BJ (cell line): Measurements from ENCODE around the gene RAET1L. TPM values are rescaled to one million over a fixed set of nuclear protein-coding genes. Genes with fewer than 3 reads are reported as not detected.
"Not testable (repeated sequence)": the region's sequence is repeated elsewhere in the genome, so short reads cannot be mapped to it uniquely, and the experiment has no call there.

Source experiments
- CTCF ChIA-PET: fragments of 350-600 bp; formaldehyde crosslinking; extraction: SDS; loops from one replicate; lab custom pipeline; 2021; ENCODE audit warnings: antibody characterized with exemption, inconsistent platforms; lab: Yijun Ruan, JAX
- POLR2A ChIA-PET: fragments of 300-600 bp; sonication (Branson Sonifier 250); formaldehyde crosslinking; extraction: SDS; loops from one replicate; lab custom pipeline; 2021; ENCODE audit warnings: antibody characterized with exemption; lab: Charles Lee
- DNase-seq: peaks from one replicate; pipeline ENCODE4 v3.0.0-alpha.2; 2011; ENCODE audit warnings: low read depth
- H3K27me3 ChIP-seq: 2 replicates; pipeline ENCODE4 v1.6.0; 2011; ENCODE audit warnings: low read length; ENCODE audit not compliant: control insufficient read depth, insufficient read depth
- H3K36me3 ChIP-seq: 2 replicates; pipeline ENCODE4 v1.5.1; 2011; ENCODE audit warnings: low read length; ENCODE audit not compliant: control insufficient read depth, insufficient read depth
- H3K4me3 ChIP-seq: 2 replicates; pipeline ENCODE4 v1.5.1; 2011; ENCODE audit warnings: low read depth, mild to moderate bottlenecking, control low read depth, low read length
- polyA plus RNA-seq: library from polyadenylated mRNA; depleted of rRNA; stranded (reverse); fragments of >200 nt; gene quantifications from 2 replicates; pipeline ENCODE4 v1.2.3, GENCODE V29; 2011
- TF ChIP-seq, protein P1 (sequence below): IDR thresholded peaks from 2 replicates; pipeline ENCODE4 v1.5.1; 2011; ENCODE audit warnings: low read depth, mild to moderate bottlenecking, control low read depth, inconsistent platforms, low read length, moderate library complexity; ENCODE audit not compliant: insufficient read depth

RAET1L gene
- polyA plus RNA-seq, 1 experiment: not detected

DNA sequence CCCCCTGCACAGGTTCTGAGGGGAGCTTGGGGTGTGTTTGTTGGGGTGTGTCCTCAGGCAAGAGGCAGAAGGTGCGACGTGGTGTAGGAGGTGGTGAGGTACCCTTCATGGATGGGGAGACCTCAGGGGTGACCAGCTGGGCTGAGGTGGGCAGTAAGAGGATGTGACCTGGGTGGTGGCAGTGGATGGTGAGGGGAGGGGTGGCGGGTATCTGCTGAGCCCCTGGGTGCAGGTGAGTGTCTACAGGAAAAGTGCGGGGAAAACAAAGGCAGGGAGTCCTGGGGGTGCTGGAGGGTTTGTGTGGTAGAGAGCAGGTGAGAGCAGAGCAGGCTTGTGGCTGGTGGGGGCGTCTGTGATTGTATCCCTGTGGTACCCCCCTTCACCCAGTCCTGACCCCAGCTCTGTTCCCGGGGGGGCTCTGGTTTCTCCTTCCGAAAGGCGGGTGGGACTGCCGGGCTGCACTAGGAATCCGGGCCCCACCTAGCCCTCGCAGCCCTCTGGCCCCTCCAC, 631 bp downstream of the RAET1L start:
- Histone ChIP-seq H3K27me3 (peaks cover 20% of the 10 kb centered on the region), H3K36me3 (no peaks in the 10 kb centered on the region), H3K4me3 (no peak overlapping the region)
- DNase-seq: no peak
- TF ChIP-seq, protein P1, sequence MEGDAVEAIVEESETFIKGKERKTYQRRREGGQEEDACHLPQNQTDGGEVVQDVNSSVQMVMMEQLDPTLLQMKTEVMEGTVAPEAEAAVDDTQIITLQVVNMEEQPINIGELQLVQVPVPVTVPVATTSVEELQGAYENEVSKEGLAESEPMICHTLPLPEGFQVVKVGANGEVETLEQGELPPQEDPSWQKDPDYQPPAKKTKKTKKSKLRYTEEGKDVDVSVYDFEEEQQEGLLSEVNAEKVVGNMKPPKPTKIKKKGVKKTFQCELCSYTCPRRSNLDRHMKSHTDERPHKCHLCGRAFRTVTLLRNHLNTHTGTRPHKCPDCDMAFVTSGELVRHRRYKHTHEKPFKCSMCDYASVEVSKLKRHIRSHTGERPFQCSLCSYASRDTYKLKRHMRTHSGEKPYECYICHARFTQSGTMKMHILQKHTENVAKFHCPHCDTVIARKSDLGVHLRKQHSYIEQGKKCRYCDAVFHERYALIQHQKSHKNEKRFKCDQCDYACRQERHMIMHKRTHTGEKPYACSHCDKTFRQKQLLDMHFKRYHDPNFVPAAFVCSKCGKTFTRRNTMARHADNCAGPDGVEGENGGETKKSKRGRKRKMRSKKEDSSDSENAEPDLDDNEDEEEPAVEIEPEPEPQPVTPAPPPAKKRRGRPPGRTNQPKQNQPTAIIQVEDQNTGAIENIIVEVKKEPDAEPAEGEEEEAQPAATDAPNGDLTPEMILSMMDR: no peak
- ChIA-PET POLR2A (no interaction called here), CTCF (interaction anchor here (1.3 kb wide), 1 partner anchor 8 kb away, joined by 5 read pairs; no protein-coding TSS in a partner anchor)

DNA sequence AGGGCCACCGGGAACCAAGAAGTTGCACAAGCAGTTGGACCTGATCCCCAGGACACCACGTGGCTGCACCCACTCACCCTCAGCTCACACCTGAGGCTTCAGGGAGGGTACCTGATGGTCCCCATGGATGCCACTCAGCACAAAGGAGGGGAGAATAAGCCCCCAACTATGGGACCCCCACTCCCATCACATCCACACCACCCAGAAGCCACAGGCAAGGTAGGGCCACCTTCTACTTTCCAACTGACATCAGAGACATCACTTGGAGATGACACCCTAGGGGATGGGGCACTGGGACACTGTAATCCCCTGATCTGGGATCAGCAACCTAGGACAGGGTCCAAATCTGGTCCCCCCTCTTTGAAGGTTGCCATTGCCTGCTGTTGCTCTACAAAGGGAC, 1.3 kb downstream of the RAET1L start:
- CTCF ChIA-PET, POLR2A ChIA-PET, H3K36me3 ChIP-seq, H3K4me3 ChIP-seq, DNase-seq: not testable (repeated sequence)
- peaks cover 23% of the 10 kb centered on the region for H3K27me3 ChIP-seq

DNA sequence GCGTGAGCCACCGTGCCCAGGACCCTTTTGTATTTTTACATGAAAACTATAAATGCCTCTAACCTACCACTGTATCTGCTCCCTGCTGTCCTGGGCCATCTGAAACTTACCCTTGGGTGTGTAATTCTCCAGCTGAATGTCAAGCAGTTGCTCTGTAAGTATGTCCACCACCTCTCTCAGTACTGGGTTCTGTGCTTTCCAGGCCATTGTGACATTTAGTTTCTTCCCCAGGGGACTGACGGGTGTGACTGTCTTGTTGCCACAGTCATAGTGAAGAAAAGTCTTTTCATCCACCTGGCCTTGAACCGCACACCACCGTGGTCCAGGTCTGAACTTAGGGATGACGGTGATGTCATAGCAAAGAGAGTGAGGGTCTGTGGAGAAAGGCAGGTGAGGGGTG, 3.5 kb downstream of the RAET1L start:
- POLR2A ChIA-PET, DNase-seq, H3K36me3 ChIP-seq, CTCF ChIA-PET, H3K4me3 ChIP-seq: not testable (repeated sequence)
- H3K27me3 ChIP-seq: peaks cover 15% of the 10 kb centered on the region

DNA sequence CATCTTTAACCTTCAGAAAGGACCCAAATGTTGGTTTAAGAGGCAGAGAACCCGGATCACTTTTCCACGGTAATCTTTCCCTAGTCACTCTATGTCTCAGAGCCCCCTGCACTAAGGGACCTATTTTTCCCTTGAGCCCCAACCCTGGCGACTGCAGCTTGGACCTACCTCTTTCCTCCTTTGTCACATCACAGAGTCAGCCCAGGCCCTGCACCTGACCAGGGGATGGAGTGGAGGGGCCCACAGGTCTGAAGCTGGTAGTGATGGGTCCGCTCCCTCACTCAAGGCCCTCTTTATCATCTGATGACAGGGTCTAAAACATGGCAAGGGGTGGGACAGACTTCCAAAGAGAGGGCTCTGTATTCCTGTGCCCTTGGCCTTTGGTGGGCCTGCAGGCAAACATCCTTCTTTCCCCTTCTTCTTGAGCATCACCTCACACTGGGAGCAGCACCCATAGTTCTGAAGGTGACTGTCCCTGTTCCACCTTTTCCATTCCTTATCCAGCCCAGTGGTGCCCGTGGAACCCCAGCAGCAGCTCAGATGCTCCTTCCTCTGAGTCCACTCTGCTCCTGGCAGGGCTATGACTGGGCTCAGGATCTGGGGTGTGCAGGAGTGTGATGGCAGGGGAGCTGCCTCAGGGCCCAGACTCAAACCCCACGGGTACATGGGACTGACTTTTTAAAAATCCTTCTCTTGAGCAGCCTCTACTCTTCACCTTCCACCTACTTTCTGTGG, 6.3 kb downstream of the RAET1L start:
- DNase-seq: no peak
- POLR2A ChIA-PET: no interaction called here
- TF ChIP-seq, protein P1: no peak
- CTCF ChIA-PET: no interaction called here
- H3K36me3 ChIP-seq: no peaks in the 10 kb centered on the region
- H3K27me3 ChIP-seq: peaks cover 22% of the 10 kb centered on the region
- H3K4me3 ChIP-seq: no peak overlapping the region

DNA sequence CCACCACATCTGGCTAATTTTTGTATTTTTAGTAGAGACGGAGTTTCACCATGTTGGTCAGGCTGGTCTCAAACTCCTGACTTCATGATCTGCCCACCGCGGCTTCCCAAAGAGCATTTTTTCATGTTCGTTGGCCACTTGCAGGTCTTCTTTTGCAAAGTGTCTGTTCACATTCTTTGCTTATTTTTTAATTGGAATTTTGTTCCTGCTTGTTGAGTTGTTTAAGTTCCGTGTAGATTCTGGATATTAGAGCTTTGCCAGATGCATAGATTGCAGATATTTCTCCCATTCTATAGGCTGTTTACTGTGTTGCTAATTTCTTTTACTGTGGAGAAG, 8.2 kb downstream of the RAET1L start:
- CTCF ChIA-PET: interaction anchor here (0.7 to 2.1 kb wide), 19 partner anchors 8 to 378 kb away, joined by 3 to 24 read pairs (median 4); partner anchors contain the start of gene RAET1L
- TF ChIP-seq, protein P1: peak; percentile 5; the same call in 1 of the 2 replicates
- DNase-seq, H3K4me3 ChIP-seq, H3K36me3 ChIP-seq, POLR2A ChIA-PET: not testable (repeated sequence)
- peaks cover 29% of the 10 kb centered on the region for H3K27me3 ChIP-seq

DNA sequence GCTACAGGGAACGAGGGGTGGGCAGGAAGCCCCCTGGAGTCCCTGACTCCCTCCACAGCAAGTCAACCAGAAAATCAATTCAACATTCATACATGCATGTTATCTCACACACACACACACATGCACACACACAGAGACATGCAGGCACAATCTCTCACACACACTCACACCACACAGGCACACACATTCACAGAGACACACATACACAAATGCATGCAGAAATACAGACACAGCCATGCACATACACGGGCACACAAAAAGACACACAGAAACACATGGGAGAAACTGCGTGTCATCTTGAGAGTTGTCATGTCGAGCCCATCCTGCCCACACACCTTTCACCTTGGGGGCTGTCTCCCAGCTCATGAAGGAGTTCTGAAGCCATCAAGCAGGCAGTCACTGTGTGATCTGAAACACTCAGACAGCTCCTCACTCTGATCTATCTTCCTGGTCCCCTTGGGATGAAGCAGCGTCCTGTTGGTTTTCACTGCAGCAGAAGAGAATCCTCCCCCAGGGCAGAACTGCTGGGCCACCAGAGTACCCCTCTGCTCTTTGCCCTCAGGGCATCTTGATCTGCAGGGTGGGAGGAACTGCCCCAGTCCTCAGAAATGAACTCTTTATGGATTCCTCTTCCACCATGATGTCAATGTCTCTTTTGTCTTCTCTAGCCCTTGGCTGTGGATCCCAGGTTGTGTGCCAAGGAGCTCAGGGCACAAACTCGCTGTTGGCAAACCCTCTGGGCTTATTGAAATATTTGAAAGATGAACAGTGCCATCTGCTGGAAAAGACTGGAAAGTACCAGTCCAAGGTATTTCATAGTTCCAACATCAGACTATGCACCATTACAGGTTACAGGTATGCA, 8.8 kb downstream of the RAET1L start:
- CTCF ChIA-PET: interaction anchor here (0.6 to 2.1 kb wide), 23 partner anchors 8 to 379 kb away, joined by 3 to 24 read pairs (median 4); partner anchors contain the start of gene RAET1L
- Histone ChIP-seq H3K36me3 (no peaks in the 10 kb centered on the region), H3K27me3 (peaks cover 32% of the 10 kb centered on the region), H3K4me3 (no peak overlapping the region)
- POLR2A ChIA-PET: no interaction called here
- TF ChIP-seq, protein P1: peak; percentile 45
- DNase-seq: no peak

DNA sequence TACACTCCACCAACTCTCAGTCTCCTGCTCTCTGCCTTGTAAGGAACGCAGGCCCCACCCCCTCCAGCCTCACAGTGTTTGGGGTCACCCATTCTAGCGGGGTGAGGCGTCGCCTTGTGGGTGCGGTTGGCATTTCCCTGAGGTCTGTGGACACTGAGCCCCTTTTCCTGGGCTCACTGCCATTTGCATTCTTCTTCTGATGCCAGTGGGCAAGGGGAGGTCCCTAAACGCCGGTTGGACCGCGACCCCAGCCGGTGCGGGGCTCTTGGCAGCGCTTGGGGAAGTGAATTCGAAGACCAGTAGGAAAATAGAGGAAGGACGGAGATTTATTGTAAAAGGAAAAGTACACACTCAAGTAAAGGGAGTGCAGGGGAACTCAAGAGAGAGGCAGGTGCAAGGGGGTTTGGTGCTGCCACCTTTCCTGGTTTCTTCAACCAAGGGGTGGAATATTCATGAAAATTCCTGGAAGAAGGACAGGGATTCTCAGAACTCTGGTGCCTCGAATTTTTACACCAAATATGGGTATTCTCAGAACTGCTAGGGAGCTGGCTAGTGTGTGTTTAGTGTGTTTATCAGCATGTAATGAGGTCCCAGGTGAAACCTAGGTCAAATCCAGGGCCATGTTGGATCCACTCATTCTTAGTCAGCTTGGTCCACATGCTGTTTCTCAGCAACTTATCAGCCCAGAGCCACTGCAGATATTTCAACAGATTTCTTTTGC, 9.9 kb downstream of the RAET1L start:
- H3K36me3 ChIP-seq, POLR2A ChIA-PET, H3K4me3 ChIP-seq, DNase-seq: not testable (repeated sequence)
- CTCF ChIA-PET: interaction anchor here (1.3 to 2.1 kb wide), 3 partner anchors 21 to 83 kb away, joined by 3 to 11 read pairs (median 11); no protein-coding TSS in a partner anchor
- peaks cover 32% of the 10 kb centered on the region for H3K27me3 ChIP-seq
